ENCODE data around the gene EFCAB9. TPM values are rescaled to one million over a fixed set of nuclear protein-coding genes. Genes with fewer than 3 reads are reported as not detected.

The EFCAB9 gene
- total RNA-seq, 6 experiments from 2014 or later: not detected

DNA sequence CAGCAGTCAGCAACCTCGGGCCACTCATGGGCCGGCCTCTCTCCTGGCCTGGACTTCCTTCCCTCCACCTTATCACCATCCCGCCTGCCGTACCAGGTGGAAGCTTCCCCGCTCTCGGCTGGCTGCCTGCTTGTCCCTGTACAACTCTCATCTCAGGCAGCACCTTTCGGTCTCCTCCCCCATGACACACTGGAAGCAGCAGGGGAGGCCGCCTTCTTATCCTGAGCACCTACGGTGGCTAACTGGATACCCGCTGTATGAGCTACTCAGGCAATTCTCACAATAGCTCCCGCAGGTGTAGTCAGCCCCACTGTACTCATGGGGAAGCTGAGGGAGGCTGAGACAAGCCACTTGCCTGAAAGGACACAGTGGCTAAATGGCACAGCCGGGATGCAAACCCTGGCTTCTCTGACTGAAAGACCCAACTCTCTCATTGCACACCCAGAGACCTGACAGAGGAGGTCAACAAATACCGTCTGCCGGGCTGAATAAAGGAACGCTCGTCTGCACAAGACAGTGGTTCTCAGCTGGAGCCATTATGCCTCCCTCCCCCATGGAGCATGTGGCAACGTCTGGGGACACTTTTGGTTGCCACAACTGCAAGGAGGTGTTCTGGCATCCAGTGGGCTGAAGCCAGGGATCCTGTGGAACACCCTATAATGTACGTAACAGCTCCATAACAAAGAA, 15.5 kb upstream of the EFCAB9 start:
- no peaks in the 10 kb centered on the region for H3K27me3 Mint-ChIP-seq (ENCODE audit: insufficient read depth)
- H3K4me3 Mint-ChIP-seq: no peak overlapping the region
- no peaks in the 10 kb centered on the region for H3K9me3 Mint-ChIP-seq
- TF ChIP-seq, protein P1, sequence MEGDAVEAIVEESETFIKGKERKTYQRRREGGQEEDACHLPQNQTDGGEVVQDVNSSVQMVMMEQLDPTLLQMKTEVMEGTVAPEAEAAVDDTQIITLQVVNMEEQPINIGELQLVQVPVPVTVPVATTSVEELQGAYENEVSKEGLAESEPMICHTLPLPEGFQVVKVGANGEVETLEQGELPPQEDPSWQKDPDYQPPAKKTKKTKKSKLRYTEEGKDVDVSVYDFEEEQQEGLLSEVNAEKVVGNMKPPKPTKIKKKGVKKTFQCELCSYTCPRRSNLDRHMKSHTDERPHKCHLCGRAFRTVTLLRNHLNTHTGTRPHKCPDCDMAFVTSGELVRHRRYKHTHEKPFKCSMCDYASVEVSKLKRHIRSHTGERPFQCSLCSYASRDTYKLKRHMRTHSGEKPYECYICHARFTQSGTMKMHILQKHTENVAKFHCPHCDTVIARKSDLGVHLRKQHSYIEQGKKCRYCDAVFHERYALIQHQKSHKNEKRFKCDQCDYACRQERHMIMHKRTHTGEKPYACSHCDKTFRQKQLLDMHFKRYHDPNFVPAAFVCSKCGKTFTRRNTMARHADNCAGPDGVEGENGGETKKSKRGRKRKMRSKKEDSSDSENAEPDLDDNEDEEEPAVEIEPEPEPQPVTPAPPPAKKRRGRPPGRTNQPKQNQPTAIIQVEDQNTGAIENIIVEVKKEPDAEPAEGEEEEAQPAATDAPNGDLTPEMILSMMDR (IDR thresholded peaks at IDR 0.05): no peak
- peaks cover 18% of the 10 kb centered on the region for H3K36me3 Mint-ChIP-seq (ENCODE audit: low read depth)
- peaks cover 57% of the 10 kb centered on the region for H3K4me1 Mint-ChIP-seq (ENCODE audit: low read depth)
- DNase-seq: no peak
- peak overlapping the region; percentile 90 for H3K27ac Mint-ChIP-seq

DNA sequence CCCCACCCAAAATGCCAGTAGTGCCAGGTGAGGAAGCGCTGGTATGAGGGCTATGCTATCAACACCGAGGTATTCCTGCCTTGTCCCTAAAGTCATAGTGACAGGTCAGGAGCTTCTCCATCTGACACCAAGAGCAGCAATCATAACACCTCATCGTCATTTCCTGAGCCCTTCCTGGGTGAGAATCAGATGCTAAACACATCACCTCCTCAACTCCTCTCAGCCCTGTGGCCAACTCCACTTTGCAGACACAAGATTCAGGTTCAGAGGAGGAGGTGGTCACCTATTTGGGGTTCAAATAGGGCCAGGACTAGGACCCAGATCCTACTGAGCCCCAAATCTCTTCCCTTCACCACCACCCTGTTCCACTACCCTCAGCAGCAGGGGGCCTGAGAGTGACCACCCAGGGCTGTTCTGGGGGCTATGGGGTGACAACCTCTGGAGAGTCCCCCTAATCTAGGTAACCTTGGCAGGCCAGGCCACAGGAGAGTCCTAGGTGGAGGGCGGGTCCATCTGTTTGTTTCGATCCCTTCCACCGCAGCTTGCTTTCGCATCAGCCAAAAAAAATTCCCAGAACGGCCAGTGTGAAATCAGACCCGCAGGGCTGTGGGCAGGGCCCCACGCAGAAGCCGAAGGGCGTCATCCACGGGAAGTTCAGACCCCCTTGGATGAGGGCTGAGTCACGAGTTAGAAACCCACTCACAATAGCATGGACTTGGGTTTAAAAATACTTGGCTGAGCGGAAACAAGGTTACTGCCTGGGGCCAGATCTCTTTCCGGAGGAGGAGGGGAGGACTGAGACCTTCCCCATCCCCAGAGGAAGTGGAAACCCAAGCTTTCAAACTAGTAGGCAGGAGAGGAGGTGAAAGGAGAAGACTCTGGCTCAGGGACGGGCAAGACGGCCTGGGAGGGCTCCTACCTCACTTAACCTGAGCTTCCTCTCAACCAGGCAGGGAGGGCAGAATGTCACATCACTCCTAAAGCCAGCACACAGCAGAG, 14.7 kb upstream of the EFCAB9 start:
- peak; percentile 18 for DNase-seq
- no peaks in the 10 kb centered on the region for H3K27me3 Mint-ChIP-seq (ENCODE audit: insufficient read depth)
- H3K4me3 Mint-ChIP-seq: peak overlapping the region; percentile 71
- H3K27ac Mint-ChIP-seq: peak overlapping the region; percentile 90
- no peaks in the 10 kb centered on the region for H3K9me3 Mint-ChIP-seq
- H3K36me3 Mint-ChIP-seq (ENCODE audit: low read depth): peaks cover 18% of the 10 kb centered on the region
- H3K4me1 Mint-ChIP-seq (ENCODE audit: low read depth): peaks cover 49% of the 10 kb centered on the region
- TF ChIP-seq, protein P1 (IDR thresholded peaks at IDR 0.05): no peak

DNA sequence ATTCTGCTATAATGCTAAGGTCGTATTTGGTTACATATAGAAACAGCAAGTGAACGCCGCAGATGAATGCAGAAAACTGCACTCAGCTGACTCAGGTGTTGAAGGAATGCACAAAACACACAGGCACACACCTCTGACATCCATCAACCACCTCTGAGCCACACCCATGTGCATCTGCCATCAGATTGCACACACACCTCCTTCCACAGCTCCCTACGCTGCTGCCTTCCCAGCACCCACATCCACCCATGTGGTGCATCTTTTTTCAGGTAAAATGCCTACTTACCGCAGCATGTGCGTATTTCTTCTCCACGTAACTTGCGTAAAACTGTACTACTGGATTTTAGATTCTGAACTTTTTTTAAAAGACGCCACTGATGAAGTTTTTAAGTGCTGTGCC, 13.0 kb upstream of the EFCAB9 start:
- H3K4me3 Mint-ChIP-seq: no peak overlapping the region
- H3K4me1 Mint-ChIP-seq (ENCODE audit: low read depth): peaks cover 46% of the 10 kb centered on the region
- DNase-seq: no peak
- TF ChIP-seq, protein P1 (IDR thresholded peaks at IDR 0.05): no peak
- H3K27me3 Mint-ChIP-seq (ENCODE audit: insufficient read depth): peaks cover 2% of the 10 kb centered on the region; the same call in 1 of the 2 replicates
- H3K36me3 Mint-ChIP-seq (ENCODE audit: low read depth): peaks cover 25% of the 10 kb centered on the region
- H3K9me3 Mint-ChIP-seq: no peaks in the 10 kb centered on the region
- H3K27ac Mint-ChIP-seq: no peak overlapping the region

DNA sequence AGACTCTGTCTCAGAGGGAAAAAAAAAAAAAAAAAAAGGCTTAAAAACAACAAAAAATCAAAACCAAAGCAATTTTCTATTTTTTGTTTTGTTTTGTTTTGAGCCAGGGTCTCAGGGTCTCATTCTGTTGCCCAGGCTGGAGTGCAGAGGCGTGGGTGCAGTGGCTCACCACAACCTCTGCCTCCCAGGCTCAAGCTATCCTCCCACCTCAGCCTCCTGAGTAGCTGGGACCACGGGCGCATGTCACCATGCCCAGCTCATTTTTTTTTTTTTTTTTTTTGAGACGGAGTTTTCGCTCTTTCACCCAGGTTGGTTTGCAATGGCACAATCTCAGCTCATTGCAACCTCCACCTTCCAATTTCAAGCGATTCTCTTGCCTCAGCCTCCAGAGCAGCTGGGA, 11.7 kb upstream of the EFCAB9 start:
- Mint-ChIP-seq H3K27ac (no peak overlapping the region), H3K4me1 (ENCODE audit: low read depth) (peaks cover 47% of the 10 kb centered on the region), H3K36me3 (ENCODE audit: low read depth) (peaks cover 22% of the 10 kb centered on the region; the same call in 1 of the 2 replicates)

DNA sequence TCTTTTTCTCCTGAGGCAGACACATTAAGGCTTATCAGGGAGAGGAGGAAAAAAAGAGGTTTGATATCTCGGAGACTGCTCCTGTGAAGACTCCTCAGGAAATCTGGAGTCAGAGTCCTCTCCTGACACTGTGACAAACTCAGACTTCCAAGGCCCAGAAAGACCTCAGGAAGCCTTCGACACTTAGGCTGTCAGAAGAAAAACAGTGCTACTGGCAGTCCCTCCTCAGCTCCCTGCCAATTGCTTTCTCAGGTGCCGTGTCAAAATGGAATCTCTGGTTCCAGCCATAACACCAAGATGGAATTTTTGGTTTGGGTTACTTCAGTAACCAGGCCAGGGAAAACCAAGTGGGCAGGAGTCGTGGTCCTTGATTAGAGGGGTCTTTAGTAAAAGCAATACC, 10.1 kb upstream of the EFCAB9 start:
- TF ChIP-seq, protein P1 (IDR thresholded peaks at IDR 0.05): no peak
- peaks cover 39% of the 10 kb centered on the region for H3K4me1 Mint-ChIP-seq (ENCODE audit: low read depth)
- no peak overlapping the region for H3K4me3 Mint-ChIP-seq
- peaks cover 2% of the 10 kb centered on the region; the same call in 1 of the 2 replicates for H3K27me3 Mint-ChIP-seq (ENCODE audit: insufficient read depth)
- no peaks in the 10 kb centered on the region for H3K9me3 Mint-ChIP-seq
- peak overlapping the region; percentile 49; the same call in 1 of the 2 replicates for H3K27ac Mint-ChIP-seq
- DNase-seq: no peak
- H3K36me3 Mint-ChIP-seq (ENCODE audit: low read depth): peaks cover 17% of the 10 kb centered on the region; the same call in 1 of the 2 replicates

More for the DNA sequence above, 11.7 kb upstream of the EFCAB9 start:
- H3K9me3 Mint-ChIP-seq: no peaks in the 10 kb centered on the region
- peaks cover 2% of the 10 kb centered on the region; the same call in 1 of the 2 replicates for H3K27me3 Mint-ChIP-seq (ENCODE audit: insufficient read depth)
- H3K4me3 Mint-ChIP-seq: no peak overlapping the region
- TF ChIP-seq, protein P1 (IDR thresholded peaks at IDR 0.05): no peak
- DNase-seq: no peak
